HL-60 (cell line): ENCODE data around the gene CNIH3.

Source experiments
- GABPA ChIP-seq: IDR thresholded peaks from 2 replicates; pipeline ENCODE4 v1.6.1; 2012; ENCODE audit warnings: low read depth
- POLR2AphosphoS5 ChIP-seq: IDR thresholded peaks from 2 replicates; pipeline ENCODE4 v1.6.1; 2012; ENCODE audit warnings: low read depth
- REST ChIP-seq: IDR thresholded peaks from 2 replicates; pipeline ENCODE4 v1.6.1; 2012; ENCODE audit warnings: low read depth; ENCODE audit not compliant: insufficient replicate concordance
- SPI1 ChIP-seq: IDR thresholded peaks from 2 replicates; pipeline ENCODE4 v1.6.1; 2012; ENCODE audit warnings: low read depth, mild to moderate bottlenecking, borderline replicate concordance
- TF ChIP-seq, protein P1 (sequence below): IDR thresholded peaks from one replicate; pipeline ENCODE4 v1.5.1; 2011; ENCODE audit warnings: low read length, control low read depth, inconsistent platforms; ENCODE audit not compliant: insufficient read depth

DNA sequence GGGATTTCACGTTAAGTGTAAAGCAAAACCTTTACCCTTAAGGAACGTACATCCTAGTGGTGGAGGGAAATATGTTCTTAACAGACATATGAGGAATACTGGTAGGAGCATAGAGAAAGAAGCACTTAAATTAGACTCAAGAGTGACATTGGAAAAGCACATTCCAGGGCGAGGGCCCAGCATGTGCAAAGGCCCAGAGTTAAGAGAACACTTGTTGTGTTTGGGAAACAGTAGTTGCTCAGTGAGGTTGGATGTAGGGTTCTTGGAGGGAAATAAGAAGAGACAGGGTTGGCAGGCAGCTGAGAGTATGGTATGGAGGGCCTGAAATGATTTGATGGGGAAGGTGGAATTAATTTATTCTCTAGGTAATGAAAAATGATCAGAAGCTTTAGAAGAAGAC is 115.5 kb downstream of the CNIH3 start:
- TF ChIP-seq, protein P1, sequence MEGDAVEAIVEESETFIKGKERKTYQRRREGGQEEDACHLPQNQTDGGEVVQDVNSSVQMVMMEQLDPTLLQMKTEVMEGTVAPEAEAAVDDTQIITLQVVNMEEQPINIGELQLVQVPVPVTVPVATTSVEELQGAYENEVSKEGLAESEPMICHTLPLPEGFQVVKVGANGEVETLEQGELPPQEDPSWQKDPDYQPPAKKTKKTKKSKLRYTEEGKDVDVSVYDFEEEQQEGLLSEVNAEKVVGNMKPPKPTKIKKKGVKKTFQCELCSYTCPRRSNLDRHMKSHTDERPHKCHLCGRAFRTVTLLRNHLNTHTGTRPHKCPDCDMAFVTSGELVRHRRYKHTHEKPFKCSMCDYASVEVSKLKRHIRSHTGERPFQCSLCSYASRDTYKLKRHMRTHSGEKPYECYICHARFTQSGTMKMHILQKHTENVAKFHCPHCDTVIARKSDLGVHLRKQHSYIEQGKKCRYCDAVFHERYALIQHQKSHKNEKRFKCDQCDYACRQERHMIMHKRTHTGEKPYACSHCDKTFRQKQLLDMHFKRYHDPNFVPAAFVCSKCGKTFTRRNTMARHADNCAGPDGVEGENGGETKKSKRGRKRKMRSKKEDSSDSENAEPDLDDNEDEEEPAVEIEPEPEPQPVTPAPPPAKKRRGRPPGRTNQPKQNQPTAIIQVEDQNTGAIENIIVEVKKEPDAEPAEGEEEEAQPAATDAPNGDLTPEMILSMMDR, result no peak
- no peak for TF ChIP-seq REST
- TF ChIP-seq POLR2AphosphoS5, result no peak
- TF ChIP-seq GABPA, result no peak
- TF ChIP-seq SPI1, result no peak
